Stimulated activated naive B cell treated with anti-CD40 and anti-IgM and Interleukin-4, amounts not matched to agents 10 μg/mL and 1 μg/mL and 100 μg/mL, for 72 hours (primary cell): ENCODE data around the gene GPR42.

Experiments used
- ATAC-seq, 2 donors: fragments of 150-1000 bp; cut with Tn5 transposase; replicated peaks; 2 replicates each; pipeline ENCODE4 v1.10.0; 2021; ENCODE audit warnings: moderate library complexity in 1 of 2
- DNase-seq: peaks from one replicate; pipeline ENCODE4 v3.0.0; 2021
- H3K27ac Mint-ChIP-seq: one replicate; pipeline ENCODE4 v1.8.0; 2022; ENCODE audit warnings: mild to moderate bottlenecking, mixed read lengths
- H3K27me3 Mint-ChIP-seq, 2 donors: one replicate each; pipeline ENCODE4 v1.8.0; 2022; ENCODE audit warnings: mixed read lengths in 2 of 2
- H3K36me3 Mint-ChIP-seq, 2 donors: one replicate each; pipeline ENCODE4 v1.8.0; 2022; ENCODE audit warnings: mixed read lengths in 2 of 2, mild to moderate bottlenecking in 1 of 2
- H3K4me1 Mint-ChIP-seq, 2 donors: one replicate each; pipeline ENCODE4 v1.8.0; 2022; ENCODE audit warnings: mixed read lengths in 2 of 2, mild to moderate bottlenecking in 1 of 2
- H3K4me3 Mint-ChIP-seq, 2 donors: one replicate each; pipeline ENCODE4 v1.8.0; 2022; ENCODE audit warnings: mild to moderate bottlenecking in 2 of 2, mixed read lengths in 2 of 2, moderate library complexity in 1 of 2
- H3K9me3 Mint-ChIP-seq, 2 donors: one replicate each; pipeline ENCODE4 v1.8.0; 2022; ENCODE audit warnings: mixed read lengths in 2 of 2, mild to moderate bottlenecking in 1 of 2

GPR42 gene

DNA sequence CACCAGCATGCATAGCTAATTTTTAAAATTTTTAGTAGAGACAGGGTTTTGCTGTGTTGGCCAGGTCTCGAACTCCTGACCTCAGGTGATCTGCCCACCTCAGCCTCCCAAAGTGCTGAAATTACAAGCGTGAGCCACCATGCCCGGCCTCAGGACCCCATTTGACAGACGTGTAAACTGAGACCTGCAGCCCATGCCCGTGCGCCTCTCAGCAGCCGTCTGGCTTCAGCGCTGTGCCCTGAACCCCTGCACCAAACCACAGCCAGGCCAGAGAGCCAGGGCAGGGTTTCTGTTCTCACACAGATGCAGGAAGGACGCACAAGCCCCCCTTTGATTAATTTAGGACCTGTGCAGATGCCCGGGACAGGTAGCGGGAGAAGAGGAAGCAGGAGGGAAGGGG is 30.4 kb upstream of the GPR42 start:
- peak overlapping the region; percentile 47 for H3K27ac Mint-ChIP-seq
- no peaks in the 10 kb centered on the region for H3K27me3 Mint-ChIP-seq
- H3K36me3 Mint-ChIP-seq: peaks cover 57 to 80% of the 10 kb centered on the region in 2 donors
- H3K4me1 Mint-ChIP-seq: peaks cover 59 to 85% of the 10 kb centered on the region in 2 donors
- ATAC-seq (no peak), DNase-seq (no peak)
- no peak overlapping the region for H3K4me3 Mint-ChIP-seq
- H3K9me3 Mint-ChIP-seq: no peaks in the 10 kb centered on the region

DNA sequence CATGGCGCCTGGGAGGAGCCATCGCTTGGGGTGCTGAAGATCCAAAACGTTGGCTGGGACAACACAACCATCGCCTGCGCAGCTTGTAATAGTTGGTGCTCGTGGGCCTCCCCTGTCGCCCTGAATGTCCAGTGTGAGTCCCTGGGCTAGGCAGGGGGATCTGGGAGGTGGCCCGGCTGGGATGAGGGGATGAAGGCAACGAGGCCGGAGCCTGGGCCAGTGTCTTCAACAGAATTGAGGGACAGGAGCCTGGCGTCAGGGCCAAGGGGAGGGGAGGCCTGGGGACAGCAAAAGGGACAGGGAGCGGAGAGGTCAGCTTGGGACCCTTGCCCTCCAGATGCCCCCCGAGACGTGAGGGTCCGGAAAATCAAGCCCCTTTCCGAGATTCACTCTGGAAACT is 29.9 kb upstream of the GPR42 start:
- peaks cover 60 to 85% of the 10 kb centered on the region in 2 donors for H3K4me1 Mint-ChIP-seq
- peak overlapping the region; percentile 77 for H3K27ac Mint-ChIP-seq
- no peak for DNase-seq
- no peak overlapping the region for H3K4me3 Mint-ChIP-seq
- peaks cover 58 to 80% of the 10 kb centered on the region in 2 donors for H3K36me3 Mint-ChIP-seq
- no peaks in the 10 kb centered on the region for H3K27me3 Mint-ChIP-seq
- no peak for ATAC-seq
- no peaks in the 10 kb centered on the region for H3K9me3 Mint-ChIP-seq

DNA sequence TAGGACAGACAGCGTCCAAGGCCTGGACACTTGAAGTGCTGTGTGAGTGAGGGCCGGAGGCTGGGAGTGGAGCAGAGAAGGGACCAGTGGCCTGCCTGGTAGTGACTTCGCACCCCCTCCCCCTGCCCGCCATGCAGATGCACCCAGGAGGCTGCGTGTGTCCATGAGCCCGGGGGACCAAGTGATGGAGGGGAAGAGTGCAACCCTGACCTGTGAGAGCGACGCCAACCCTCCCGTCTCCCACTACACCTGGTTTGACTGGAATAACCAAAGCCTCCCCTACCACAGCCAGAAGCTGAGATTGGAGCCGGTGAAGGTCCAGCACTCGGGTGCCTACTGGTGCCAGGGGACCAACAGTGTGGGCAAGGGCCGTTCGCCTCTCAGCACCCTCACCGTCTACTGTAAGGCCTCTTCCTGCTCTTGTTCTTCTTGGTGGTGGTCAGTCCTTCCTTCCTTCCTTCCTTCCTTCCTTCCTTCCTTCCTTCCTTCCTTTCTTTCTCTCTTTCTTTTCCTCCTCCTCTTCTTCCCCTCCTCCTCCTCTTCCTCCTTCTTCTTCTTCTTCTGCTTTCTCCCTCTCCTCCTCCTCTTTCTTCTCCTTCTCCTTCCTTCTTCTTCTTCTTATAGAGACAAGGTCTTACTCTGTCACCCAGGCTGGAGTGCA is 29.2 kb upstream of the GPR42 start:
- H3K27me3 Mint-ChIP-seq: no peaks in the 10 kb centered on the region
- ATAC-seq (no peak), DNase-seq (no peak)
- no peaks in the 10 kb centered on the region for H3K9me3 Mint-ChIP-seq
- H3K36me3 Mint-ChIP-seq: peaks cover 58 to 80% of the 10 kb centered on the region in 2 donors
- H3K4me1 Mint-ChIP-seq: peaks cover 60 to 85% of the 10 kb centered on the region in 2 donors
- H3K4me3 Mint-ChIP-seq: no peak overlapping the region
- peak overlapping the region; percentile 81 for H3K27ac Mint-ChIP-seq

DNA sequence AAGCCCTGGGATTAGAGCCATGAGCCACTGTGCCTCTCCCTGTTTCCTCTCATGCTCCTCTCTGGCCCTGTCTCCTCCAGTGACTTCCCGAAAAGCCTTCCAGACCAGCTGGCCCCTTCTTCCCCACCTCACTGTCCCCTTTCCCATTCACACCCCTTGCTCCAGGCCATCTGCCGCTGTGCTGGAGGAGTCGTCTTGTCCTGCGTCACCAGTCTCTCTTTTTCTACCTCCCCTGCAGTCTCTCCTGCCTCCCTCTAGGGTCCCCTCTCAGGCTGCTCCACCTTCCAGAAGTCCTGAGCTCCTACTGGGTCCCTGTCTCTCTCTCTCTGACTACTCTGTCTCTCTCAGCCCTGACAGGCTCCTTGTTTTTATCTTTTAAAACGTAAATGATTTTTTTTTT is 28.4 kb upstream of the GPR42 start:
- DNase-seq (no peak), ATAC-seq (no peak)
- Mint-ChIP-seq H3K27me3 (no peaks in the 10 kb centered on the region), H3K9me3 (no peaks in the 10 kb centered on the region), H3K4me1 (peaks cover 61 to 85% of the 10 kb centered on the region in 2 donors), H3K36me3 (peaks cover 55 to 80% of the 10 kb centered on the region in 2 donors), H3K4me3 (no peak overlapping the region), H3K27ac (peak overlapping the region; percentile 81)

DNA sequence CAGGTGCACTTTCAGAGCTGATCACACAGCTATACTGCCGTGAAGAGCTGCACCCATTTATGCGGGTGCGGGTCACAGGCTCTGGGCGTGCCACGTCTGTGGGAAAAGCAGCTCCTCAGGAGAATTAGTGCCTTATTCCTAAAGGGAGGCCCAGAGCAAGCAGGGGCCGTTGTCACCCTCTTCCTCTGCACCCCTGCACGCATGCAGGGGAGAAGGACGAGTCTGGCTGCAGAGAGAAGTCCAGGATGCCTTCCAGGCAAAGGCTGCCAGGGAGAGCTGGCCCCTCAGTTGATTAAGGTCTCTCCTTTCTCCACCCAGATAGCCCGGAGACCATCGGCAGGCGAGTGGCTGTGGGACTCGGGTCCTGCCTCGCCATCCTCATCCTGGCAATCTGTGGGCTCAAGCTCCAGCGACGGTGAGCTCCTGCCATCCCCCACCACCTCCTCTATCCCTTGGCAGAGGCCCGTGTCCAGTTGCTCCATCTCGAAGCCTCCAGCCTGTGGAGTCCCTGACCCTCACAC is 26.3 kb upstream of the GPR42 start:
- H3K27me3 Mint-ChIP-seq: no peaks in the 10 kb centered on the region
- peaks cover 47 to 88% of the 10 kb centered on the region in 2 donors for H3K36me3 Mint-ChIP-seq
- DNase-seq (no peak), ATAC-seq (no peak)
- peaks cover 68 to 98% of the 10 kb centered on the region in 2 donors for H3K4me1 Mint-ChIP-seq
- peak overlapping the region in 1 of 2 donors; percentile 37 for H3K4me3 Mint-ChIP-seq
- H3K27ac Mint-ChIP-seq: peak overlapping the region; percentile 99
- H3K9me3 Mint-ChIP-seq: no peaks in the 10 kb centered on the region

DNA sequence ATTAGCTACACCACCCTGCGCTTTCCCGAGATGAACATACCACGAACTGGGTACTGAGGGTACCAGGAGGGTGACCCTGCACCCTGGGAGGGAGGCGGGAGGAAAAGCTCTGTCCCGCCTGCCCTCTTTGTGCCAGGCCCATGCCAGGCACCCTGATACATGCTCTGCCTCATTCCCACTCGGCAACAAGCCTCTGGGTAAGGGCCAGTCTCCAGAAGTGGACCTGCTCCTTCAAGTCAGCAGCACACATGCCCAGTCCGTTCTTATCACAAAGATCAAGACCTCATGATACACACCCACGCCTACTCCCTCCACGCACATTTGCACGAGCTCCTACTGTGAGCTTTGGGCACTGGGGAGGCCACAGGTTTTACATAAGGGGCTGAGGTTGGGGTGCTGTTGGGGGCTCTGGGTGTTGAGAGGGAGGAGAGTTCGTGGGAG is 25.2 kb upstream of the GPR42 start:
- no peak for DNase-seq
- peaks cover 77 to 100% of the 10 kb centered on the region in 2 donors for H3K4me1 Mint-ChIP-seq
- H3K4me3 Mint-ChIP-seq: peak overlapping the region; percentile 68 to 69
- H3K9me3 Mint-ChIP-seq: no peaks in the 10 kb centered on the region
- H3K27ac Mint-ChIP-seq: peak overlapping the region; percentile 99
- H3K27me3 Mint-ChIP-seq: no peaks in the 10 kb centered on the region
- peaks cover 45 to 83% of the 10 kb centered on the region in 2 donors for H3K36me3 Mint-ChIP-seq
- no peak for ATAC-seq

DNA sequence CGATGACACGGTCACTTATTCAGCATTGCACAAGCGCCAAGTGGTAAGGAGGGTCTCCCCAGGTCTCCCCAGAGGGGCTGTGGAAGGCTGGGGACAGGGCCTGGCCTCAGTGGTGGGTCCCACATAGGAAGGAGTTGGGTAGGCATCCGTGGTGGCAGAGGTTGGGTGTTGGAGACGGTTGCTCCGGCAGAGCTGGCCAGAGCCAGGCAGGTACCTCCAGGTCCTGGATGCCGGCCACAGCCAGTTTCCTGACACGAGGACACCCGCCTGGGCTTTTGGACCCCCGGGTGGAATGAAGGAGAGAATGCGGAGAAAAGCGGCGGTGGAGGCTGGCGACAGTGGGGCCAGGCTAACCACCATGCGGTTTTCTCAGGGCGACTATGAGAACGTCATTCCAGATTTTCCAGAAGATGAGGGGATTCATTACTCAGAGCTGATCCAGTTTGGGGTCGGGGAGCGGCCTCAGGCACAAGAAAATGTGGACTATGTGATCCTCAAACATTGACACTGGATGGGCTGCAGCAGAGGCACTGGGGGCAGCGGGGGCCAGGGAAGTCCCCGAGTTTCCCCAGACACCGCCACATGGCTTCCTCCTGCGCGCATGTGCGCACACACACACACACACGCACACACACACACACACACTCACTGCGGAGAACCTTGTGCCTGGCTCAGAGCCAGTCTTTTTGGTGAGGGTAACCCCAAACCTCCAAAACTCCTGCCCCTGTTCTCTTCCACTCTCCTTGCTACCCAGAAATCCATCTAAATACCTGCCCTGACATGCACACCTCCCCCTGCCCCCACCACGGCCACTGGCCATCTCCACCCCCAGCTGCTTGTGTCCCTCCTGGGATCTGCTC is 24.4 kb upstream of the GPR42 start:
- H3K27me3 Mint-ChIP-seq: no peaks in the 10 kb centered on the region
- no peaks in the 10 kb centered on the region for H3K9me3 Mint-ChIP-seq
- H3K36me3 Mint-ChIP-seq: peaks cover 41 to 78% of the 10 kb centered on the region in 2 donors
- DNase-seq (peak; percentile 83), ATAC-seq (peak; percentile 41 to 44)
- H3K27ac Mint-ChIP-seq: peak overlapping the region; percentile 99
- H3K4me1 Mint-ChIP-seq: peaks cover 79 to 100% of the 10 kb centered on the region in 2 donors
- H3K4me3 Mint-ChIP-seq: peak overlapping the region; percentile 68 to 69

DNA sequence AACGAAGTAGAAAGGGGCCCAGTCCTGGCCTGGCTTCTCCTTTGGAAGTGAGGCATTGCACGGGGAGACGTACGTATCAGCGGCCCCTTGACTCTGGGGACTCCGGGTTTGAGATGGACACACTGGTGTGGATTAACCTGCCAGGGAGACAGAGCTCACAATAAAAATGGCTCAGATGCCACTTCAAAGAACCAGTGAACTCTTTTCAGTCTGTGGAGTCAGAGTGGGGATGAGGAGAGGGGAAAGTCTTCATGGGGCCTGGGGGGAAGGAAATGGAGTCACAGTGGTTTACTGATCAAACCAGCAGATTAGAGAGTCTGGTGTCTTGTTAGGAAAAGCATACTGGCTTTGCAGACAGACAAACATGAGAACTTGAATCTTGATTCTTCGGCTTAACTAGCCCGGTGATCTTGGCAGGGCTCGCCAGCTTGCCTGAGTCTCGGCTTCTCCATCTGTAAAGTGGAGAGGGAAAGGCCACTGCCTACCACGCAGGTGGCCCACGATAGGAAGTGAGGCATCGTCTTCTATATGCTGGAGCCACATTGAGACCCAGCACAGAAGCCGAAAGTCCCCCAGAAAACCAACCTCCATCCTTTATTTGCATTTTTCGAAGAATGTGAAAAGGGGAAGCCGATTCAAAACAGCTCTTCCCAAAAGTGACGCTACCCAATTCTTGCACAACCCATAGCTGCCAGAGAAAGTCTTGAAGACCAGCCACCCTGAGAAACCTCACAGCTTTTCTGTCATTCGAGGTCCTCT is 23.5 kb upstream of the GPR42 start, which contains the start of gene FFAR1:
Gene FFAR1 (plus strand): TSS at position 732 of the 759 bp plus-strand sequence. CDS start 3,650 bp downstream, outside the sequence.
- peaks cover 69 to 100% of the 10 kb centered on the region in 2 donors for H3K4me1 Mint-ChIP-seq
- DNase-seq: peak; percentile 83
- H3K27me3 Mint-ChIP-seq: no peaks in the 10 kb centered on the region

DNA sequence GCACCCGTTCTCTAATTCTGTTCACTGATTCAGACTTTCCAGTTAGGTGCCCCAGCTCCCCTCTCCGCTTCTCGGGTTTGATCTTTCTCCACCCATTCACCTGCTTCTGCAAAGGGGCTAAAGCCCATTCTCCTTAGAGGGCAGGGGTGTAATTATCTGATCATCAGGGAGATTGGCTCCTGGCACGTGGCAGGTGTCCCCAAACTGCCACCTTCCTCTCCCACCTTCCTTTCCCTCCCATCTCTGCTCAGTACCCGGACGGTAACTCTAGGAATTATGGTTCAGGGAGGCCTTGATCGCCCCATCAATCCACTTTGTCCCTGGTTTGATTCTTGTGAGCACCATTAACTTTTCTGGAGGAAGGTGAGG is 23.0 kb upstream of the GPR42 start:
- DNase-seq (no peak), ATAC-seq (no peak)
- H3K4me1 Mint-ChIP-seq: peaks cover 71 to 100% of the 10 kb centered on the region in 2 donors
- H3K36me3 Mint-ChIP-seq: peaks cover 30 to 63% of the 10 kb centered on the region in 2 donors
- no peaks in the 10 kb centered on the region for H3K9me3 Mint-ChIP-seq
- peak overlapping the region in 1 of 2 donors; percentile 2 for H3K4me3 Mint-ChIP-seq
- H3K27me3 Mint-ChIP-seq: no peaks in the 10 kb centered on the region
- peak overlapping the region; percentile 99 for H3K27ac Mint-ChIP-seq

More for the DNA sequence above, 23.5 kb upstream of the GPR42 start, which contains the start of gene FFAR1:
- Mint-ChIP-seq H3K4me3 (peak within 1 kb of the TSS; percentile 68 to 69), H3K36me3 (peaks cover 35 to 68% of the 10 kb centered on the region in 2 donors), H3K9me3 (no peaks in the 10 kb centered on the region), H3K27ac (peak within 1 kb of the TSS; percentile 99)
- ATAC-seq: peak; percentile 79 to 83

DNA sequence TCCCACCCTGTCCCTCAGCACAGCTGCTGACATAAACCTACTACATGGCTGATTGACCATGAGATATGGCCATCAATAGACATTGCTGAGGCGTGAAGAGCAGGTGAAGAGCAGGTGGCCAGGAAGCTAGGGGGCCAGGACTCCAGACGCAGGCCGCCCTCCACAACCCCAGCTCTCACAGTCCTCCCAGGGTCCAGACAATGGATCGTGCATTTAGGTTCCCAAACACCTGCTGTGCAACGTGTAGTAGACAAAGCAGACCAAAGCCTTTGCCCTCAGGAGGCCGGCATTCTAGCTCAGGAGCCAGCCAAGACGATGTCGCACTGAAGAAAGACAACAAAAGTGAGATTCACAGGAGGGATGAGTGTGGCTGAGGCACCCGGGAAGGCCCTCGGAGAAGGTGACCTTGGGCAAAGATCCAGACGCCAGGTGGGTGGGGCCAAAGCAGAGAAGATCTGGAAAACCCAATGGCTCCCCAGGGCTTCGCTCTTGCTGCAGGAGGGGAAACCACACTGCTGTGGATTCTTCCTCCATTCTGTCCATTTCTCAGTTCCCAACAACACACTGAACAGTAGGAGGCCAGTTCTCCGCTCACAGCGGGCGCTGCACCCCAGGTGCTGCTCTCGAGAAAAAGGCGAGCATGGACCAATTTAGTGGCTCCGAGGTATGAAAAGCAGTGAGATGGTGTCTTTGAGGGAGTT is 21.8 kb upstream of the GPR42 start:
- DNase-seq: no peak
- H3K27me3 Mint-ChIP-seq: no peaks in the 10 kb centered on the region
- H3K9me3 Mint-ChIP-seq: no peaks in the 10 kb centered on the region
- H3K36me3 Mint-ChIP-seq: peaks cover 23 to 52% of the 10 kb centered on the region in 2 donors
- peak overlapping the region; percentile 25 to 54 for H3K4me3 Mint-ChIP-seq
- H3K27ac Mint-ChIP-seq: peak overlapping the region; percentile 88
- no peak for ATAC-seq
- peaks cover 68 to 91% of the 10 kb centered on the region in 2 donors for H3K4me1 Mint-ChIP-seq

DNA sequence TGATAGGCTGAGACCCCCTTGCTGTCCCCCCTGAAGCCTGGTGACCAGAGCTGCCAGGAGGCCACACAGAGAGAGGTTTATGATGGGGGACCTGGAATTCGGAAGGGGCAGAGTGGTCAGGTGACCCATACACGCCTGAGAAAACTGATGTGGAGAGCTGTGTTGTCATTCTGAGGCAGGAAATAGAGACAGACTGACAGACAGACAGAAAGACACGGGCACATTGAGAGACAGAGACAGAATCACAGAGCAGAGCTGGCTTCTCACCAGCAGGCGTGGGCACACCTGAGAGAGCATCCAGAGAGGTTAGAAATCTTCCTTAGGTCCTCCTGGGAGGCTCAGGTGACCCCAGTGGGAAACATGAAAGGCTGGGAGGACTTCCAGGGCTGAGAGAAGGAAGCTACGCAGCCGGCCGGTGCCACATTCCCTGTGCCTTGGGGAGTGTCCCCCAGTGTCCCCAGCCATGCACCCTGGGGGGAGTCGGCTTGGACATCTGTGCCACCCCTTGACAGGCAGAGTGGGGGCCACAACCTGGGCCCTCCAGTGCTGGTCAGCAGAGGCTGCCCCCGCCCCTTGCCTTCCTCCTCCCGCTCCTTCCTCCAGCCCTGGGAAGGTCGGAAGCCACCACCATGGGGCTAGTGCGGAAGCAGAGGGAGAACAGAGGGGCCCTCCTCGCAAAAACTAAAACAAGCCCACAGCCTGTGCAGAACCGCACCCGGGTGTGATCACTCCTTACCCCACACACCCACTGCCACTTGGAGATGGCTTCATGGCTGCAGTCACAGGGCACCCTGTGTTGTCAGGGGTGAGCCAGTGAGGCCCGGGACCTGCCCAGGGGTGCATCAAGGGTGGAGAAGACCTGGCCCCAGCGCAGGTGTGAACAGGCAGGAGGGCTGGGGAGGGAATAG is 21.0 kb upstream of the GPR42 start:
- Mint-ChIP-seq H3K27me3 (no peaks in the 10 kb centered on the region), H3K4me1 (peaks cover 60 to 83% of the 10 kb centered on the region in 2 donors), H3K27ac (peak overlapping the region; percentile 93), H3K36me3 (peaks cover 19 to 44% of the 10 kb centered on the region in 2 donors), H3K4me3 (peak overlapping the region; percentile 22 to 23), H3K9me3 (no peaks in the 10 kb centered on the region)
- no peak for DNase-seq
- ATAC-seq: no peak

DNA sequence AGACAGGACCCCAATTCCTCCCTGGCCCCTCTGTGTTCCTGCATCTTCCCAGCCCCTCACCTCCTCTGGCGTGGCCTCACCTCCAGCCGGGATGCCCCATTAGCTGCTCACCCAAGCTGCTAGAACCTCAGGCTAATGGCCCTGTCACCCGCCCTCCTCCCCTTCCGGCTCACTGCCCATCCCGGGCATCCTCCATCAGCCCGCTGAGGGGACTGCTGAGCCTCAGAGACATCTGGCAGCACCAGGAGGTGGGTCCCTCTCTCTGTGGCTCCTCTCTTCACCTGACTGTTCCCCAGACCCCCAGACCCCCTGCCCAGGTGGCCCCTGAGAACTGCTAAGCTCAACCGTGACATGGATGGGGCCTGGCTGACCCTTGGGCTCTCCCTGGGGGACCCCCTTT is 20.3 kb upstream of the GPR42 start:
- peaks cover 56 to 75% of the 10 kb centered on the region in 2 donors for H3K4me1 Mint-ChIP-seq
- H3K36me3 Mint-ChIP-seq: peaks cover 14 to 38% of the 10 kb centered on the region in 2 donors
- no peak overlapping the region for H3K4me3 Mint-ChIP-seq
- peak overlapping the region; percentile 93 for H3K27ac Mint-ChIP-seq
- DNase-seq (no peak), ATAC-seq (no peak)
- no peaks in the 10 kb centered on the region for H3K9me3 Mint-ChIP-seq
- H3K27me3 Mint-ChIP-seq: no peaks in the 10 kb centered on the region
